NCI-H1694 (cell line): ENCODE results near the gene TXNDC16.
"Not testable (repeated sequence)": the region's sequence is repeated elsewhere in the genome, so short reads cannot be mapped to it uniquely, and the experiment has no call there.

Source experiments
- DNase-seq: peaks from one replicate; lab custom pipeline; 2025; lab: John Stamatoyannopoulos, UW

TXNDC16 gene

GRCh38 chr14:52552063-52552988 lies at the start of gene TXNDC16, which contains the start of gene GPR137C:
Gene TXNDC16, minus strand, starts transcription at chr14:52552505. Its CDS starts 8,948 bp downstream, at chr14:52543557.
Gene GPR137C, plus strand, starts transcription at chr14:52552836. Its CDS starts 312 bp downstream, at chr14:52553148.
- DNase-seq: peak; percentile 100

DNA sequence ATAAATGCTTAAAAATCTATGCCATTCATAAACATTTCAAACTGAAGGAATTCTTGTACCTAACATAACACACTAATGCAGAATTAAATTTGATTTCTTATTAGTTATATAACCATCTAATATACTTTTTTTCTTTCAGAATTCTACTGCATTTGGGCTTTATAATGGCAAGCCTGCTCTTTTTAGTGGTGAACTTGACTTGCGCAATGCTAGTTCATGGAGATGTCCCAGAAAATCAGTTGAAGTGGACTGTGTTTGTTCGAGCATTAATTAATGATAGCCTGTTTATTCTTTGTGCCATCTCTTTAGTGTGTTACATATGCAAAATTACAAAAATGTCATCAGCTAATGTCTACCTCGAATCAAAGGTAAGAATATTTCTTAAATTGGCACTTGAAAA lies 47.7 kb upstream of the TXNDC16 start:
- DNase-seq: no peak

GRCh38 chr14:52598568-52598967 lies 46.3 kb upstream of the TXNDC16 start:
- no peak for DNase-seq

GRCh38 chr14:52596861-52597260 lies 44.6 kb upstream of the TXNDC16 start:
- DNase-seq: no peak

GRCh38 chr14:52596320-52596719 lies 44.0 kb upstream of the TXNDC16 start:
- DNase-seq: no peak

DNA sequence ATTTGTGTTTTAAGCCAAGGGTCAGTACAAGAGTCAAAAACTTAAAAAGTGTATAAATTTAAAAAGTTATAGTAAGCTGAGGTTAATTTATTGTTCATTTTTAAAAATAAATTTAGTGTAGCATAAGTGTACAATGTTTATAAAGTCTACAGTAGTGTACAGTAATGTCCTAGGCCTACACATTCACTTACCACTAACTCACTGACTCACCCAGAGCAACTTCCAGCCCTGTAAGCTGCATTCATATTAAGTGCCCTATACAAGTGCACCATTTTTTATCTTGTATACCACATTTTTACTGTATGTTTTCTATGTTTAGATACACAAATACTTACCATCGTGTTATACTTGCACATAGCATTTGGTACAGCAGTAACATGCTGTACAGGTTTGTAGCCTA lies 38.0 kb upstream of the TXNDC16 start:
- DNase-seq: no peak

- no peak for DNase-seq
Observed at GRCh38 chr14:52589646-52590045, 37.3 kb upstream of the TXNDC16 start.

GRCh38 chr14:52583544-52583943 lies 31.2 kb upstream of the TXNDC16 start:
- no peak for DNase-seq

- no peak for DNase-seq
Observed at GRCh38 chr14:52575858-52576257, 23.6 kb upstream of the TXNDC16 start.

GRCh38 chr14:52568454-52568853 lies 16.1 kb upstream of the TXNDC16 start:
- not testable (repeated sequence) for DNase-seq

- DNase-seq: no peak
Observed at GRCh38 chr14:52563120-52563519, 10.8 kb upstream of the TXNDC16 start.

DNA sequence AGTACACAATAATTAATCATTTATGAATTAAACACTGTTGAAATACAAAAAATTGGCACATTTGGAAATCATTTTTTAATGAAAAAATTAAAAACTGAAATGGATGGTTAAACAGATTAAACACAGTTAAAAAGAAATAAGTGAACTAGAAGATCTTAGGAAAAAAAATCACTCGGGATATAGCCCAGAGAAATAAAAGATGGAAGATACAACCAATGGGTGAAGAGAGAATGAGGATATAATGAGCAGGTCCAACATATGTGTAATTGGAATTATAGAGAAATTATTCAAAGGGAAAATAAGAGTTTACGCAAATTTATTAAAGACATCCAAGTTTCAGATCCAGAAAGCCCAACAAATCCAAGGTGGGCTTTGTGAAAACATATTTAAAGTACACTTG lies 6.4 kb upstream of the TXNDC16 start:
- DNase-seq: no peak

GRCh38 chr14:52553671-52554575 lies 1.6 kb upstream of the TXNDC16 start:
- DNase-seq: peak; percentile 85

DNA sequence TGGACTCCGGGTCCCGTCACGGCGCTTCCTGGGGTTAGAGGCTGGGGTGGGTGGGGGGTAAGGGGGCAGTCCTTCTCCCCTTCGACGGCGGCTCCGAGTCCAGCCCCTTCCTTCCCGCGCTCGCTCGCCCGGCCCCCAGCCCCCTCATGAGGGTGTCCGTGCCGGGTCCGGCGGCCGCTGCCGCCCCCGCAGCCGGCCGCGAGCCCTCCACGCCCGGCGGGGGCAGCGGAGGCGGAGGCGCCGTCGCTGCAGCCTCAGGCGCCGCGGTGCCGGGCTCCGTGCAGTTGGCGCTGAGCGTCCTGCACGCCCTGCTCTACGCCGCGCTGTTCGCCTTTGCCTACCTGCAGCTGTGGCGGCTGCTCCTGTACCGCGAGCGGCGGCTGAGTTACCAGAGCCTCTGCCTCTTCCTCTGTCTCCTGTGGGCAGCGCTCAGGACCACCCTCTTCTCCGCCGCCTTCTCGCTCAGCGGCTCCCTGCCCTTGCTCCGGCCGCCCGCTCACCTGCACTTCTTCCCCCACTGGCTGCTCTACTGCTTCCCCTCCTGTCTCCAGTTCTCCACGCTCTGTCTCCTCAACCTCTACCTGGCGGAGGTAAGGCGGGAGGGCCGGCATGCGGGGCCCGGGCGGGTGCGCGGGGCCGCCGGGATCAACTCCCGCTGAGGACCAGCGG lies 831 bp upstream of the TXNDC16 start:
- no peak for DNase-seq

DNA sequence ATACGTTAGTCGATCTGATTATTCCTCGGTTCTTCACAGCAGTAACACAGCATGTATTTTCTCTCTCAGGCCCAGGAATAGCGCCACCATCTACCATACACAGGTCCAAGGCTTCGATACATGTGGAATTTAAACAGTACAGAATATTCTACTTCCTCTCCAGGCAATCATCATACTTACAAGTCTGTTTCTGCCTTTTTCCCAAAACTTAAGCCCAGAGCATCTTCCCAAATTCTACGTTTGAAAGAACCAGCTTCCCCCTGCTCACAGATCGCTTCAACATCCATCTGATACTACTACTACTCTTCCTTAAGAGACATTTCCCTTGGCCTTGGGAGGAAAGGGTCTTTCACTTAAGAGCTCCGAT lies 626 bp downstream of the TXNDC16 start:
- DNase-seq: peak; percentile 35

GRCh38 chr14:52551205-52551604 lies 1.1 kb downstream of the TXNDC16 start:
- no peak for DNase-seq

- DNase-seq: no peak
Observed at GRCh38 chr14:52550661-52551060, 1.6 kb downstream of the TXNDC16 start.

DNA sequence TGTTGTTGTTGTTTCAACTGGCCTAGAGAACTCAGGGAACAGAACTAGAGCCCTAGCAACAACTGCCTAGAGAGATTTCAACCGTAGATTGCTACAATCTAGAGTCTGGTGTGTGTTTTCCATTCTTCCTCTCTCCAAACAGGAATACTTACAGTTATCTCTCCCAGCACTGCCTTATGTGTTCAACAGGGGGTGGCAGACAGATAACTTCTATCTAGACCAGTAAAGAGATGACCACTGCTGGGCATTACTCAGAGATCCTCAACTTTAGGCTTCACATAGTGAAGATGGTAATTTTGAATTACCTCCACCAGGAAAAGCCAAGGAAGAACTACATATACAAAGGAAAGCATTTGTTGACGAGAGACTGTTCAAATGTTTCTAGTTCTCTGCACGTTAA lies 4.8 kb downstream of the TXNDC16 start:
- no peak for DNase-seq

DNA sequence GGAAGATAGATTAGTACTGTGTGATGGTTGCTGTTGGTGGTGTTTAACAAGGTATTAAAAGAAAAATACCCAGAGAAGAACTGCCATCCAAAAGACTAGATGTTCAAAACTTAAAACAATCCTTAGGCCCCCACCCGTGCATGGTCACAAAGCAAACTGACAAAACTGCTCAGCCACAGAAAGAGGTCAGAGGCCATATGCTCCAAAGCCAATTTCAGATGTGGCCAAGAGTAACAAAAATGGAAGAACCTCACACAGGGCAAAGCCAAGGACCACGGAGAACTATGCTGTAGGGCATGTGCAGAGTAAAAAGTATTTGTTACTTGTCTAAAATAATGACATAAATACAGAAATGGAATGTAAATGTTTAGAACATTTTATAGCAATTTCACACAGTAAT lies 5.3 kb downstream of the TXNDC16 start:
- DNase-seq: no peak

GRCh38 chr14:52546318-52546670 lies 6.0 kb downstream of the TXNDC16 start:
- DNase-seq: no peak

DNA sequence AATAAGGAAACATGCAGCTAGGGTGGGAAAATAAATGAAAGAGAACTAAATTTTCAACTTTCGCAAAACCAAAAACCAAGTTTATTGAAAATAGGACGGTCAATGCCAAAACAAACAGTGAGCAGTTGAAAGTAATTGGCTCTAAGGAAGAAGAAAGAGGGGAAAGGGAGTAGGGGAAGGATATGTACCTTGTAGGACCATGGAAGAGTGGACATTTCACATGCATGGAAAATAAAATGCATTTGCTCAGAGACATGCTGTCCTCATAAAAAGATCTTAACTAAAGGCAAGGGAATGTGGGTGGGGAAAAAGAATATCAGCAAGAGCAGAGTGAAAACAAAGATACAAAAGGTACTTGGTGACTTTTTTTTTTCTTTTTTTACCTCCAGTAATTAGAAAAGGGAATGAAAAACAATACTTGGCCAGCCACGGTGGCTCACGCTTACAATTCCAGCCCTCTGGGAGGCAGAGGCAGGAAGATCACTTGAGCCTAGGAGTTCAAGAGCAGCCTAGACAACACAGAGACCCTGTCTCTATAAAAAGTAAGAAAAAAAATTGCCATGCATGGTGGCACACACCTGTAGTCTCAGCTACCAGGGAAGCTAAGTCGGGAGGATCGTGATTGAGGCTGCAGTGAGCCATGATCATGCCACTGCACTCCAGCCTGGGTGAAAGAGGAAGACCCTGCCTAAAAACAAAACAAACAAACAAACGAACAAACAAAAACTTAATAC lies 6.6 kb downstream of the TXNDC16 start:
- no peak for DNase-seq

- DNase-seq: no peak
Observed at GRCh38 chr14:52538623-52539022, 13.7 kb downstream of the TXNDC16 start.
